HEK293 (cell line): ENCODE results near the gene DOCK9.

ENCODE experiments used
- CTCF ChIA-PET: fragments of 350-600 bp; formaldehyde crosslinking; extraction: SDS; loops from one replicate; lab custom pipeline; 2021; ENCODE audit warnings: antibody characterized with exemption; lab: Yijun Ruan, JAX
- POLR2A ChIA-PET: fragments of 300-600 bp; formaldehyde crosslinking; extraction: SDS; loops from one replicate; lab custom pipeline; 2020; ENCODE audit warnings: antibody characterized with exemption, inconsistent platforms; lab: Yijun Ruan, JAX
- H3K27ac ChIP-seq: fragments of 200-500 bp; sonication (Bioruptor generic); 2 replicates; pipeline ENCODE4 v1.5.1; 2014; ENCODE audit warnings: low read depth, low read length, control low read depth, inconsistent platforms; ENCODE audit errors: extremely low read depth
- H3K36me3 ChIP-seq, 2 experiments: fragments of 200-500 bp in 1 of 2; sonication (Bioruptor generic) in 1 of 2; 1 replicate in 1 of 2; 2 replicates in 1 of 2; pipeline ENCODE4 v1.5.1; 2014 to 2017; ENCODE audit warnings: inconsistent platforms in 2 of 2, low read length in 2 of 2; ENCODE audit not compliant: control insufficient read depth in 2 of 2, insufficient read depth in 1 of 2
- H3K4me1 ChIP-seq: fragments of 200-500 bp; sonication (Bioruptor generic); 2 replicates; pipeline ENCODE4 v1.5.1; 2014; ENCODE audit warnings: mild to moderate bottlenecking, low read length, inconsistent platforms; ENCODE audit not compliant: control insufficient read depth, insufficient read depth
- H3K4me3 ChIP-seq: 2 replicates; pipeline ENCODE4 v1.5.1; 2011; ENCODE audit warnings: low read depth, mild to moderate bottlenecking, control low read depth, low read length, moderate library complexity
- H3K9me3 ChIP-seq: fragments of 200-500 bp; sonication (Bioruptor generic); 2 replicates; pipeline ENCODE4 v1.5.1; 2014; ENCODE audit warnings: low read depth, low read length, inconsistent platforms; ENCODE audit not compliant: control insufficient read depth, insufficient read depth
- OVOL3 ChIP-seq: fragments of 450-650 bp; formaldehyde crosslinking; IDR thresholded peaks from 2 replicates; pipeline ENCODE4 v1.5.1; 2016; ENCODE audit warnings: missing biosample characterization, missing genetic modification characterization
- PRDM1 ChIP-seq: fragments of 450-650 bp; formaldehyde crosslinking; IDR thresholded peaks from 2 replicates; pipeline ENCODE4; 2016; ENCODE audit warnings: missing biosample characterization, missing genetic modification characterization
- RBAK ChIP-seq: fragments of 450-650 bp; formaldehyde crosslinking; IDR thresholded peaks from 2 replicates; pipeline ENCODE4 v1.5.1; 2016; ENCODE audit warnings: missing biosample characterization, missing genetic modification characterization
- TCF7L2 ChIP-seq: IDR thresholded peaks from 2 replicates; pipeline ENCODE4 v1.6.1; 2011; ENCODE audit warnings: low read depth, mild to moderate bottlenecking, inconsistent platforms, low read length, moderate library complexity, borderline replicate concordance
- ZFHX2 ChIP-seq: fragments of 450-650 bp; formaldehyde crosslinking; conservative IDR thresholded peaks from 2 replicates; pipeline ENCODE4 v1.5.1; 2016; ENCODE audit warnings: missing biosample characterization, missing genetic modification characterization
- ZIC2 ChIP-seq: fragments of 450-650 bp; formaldehyde crosslinking; IDR thresholded peaks from 2 replicates; pipeline ENCODE4 v1.5.1; 2016; ENCODE audit warnings: missing biosample characterization, missing genetic modification characterization
- ZNF146 ChIP-seq: fragments of 450-650 bp; formaldehyde crosslinking; IDR thresholded peaks from 2 replicates; pipeline ENCODE4 v1.5.1; 2016; ENCODE audit warnings: missing biosample characterization, missing genetic modification characterization
- ZNF221 ChIP-seq: fragments of 450-650 bp; formaldehyde crosslinking; IDR thresholded peaks from 2 replicates; pipeline ENCODE4 v1.5.1; 2017; ENCODE audit warnings: missing biosample characterization, missing genetic modification characterization, borderline replicate concordance
- ZNF350 ChIP-seq: fragments of 450-650 bp; formaldehyde crosslinking; IDR thresholded peaks from 2 replicates; pipeline ENCODE4 v1.5.0; 2017; ENCODE audit warnings: missing biosample characterization, mild to moderate bottlenecking, missing genetic modification characterization
- ZNF501 ChIP-seq: fragments of 450-650 bp; formaldehyde crosslinking; IDR thresholded peaks from 2 replicates; pipeline ENCODE4 v1.5.1; 2016; ENCODE audit warnings: missing biosample characterization, missing genetic modification characterization
- TF ChIP-seq, protein P1 (sequence below): IDR thresholded peaks from 2 replicates; pipeline ENCODE4 v1.6.1; 2011; ENCODE audit warnings: mild to moderate bottlenecking, low read depth, low read length, borderline replicate concordance
- TF ChIP-seq, protein P2 (sequence below): fragments of 450-650 bp; formaldehyde crosslinking; conservative IDR thresholded peaks from 2 replicates; pipeline ENCODE4 v1.5.1; 2016; ENCODE audit warnings: low read depth, missing biosample characterization, missing genetic modification characterization
- TF ChIP-seq, protein P3 (sequence below): fragments of 450-650 bp; formaldehyde crosslinking; IDR thresholded peaks from 2 replicates; pipeline ENCODE4 v1.5.1; 2016; ENCODE audit warnings: missing biosample characterization, missing genetic modification characterization
- TF ChIP-seq, protein P4 (sequence below): fragments of 450-650 bp; IDR thresholded peaks from 2 replicates; pipeline ENCODE4 v1.5.1; 2018; ENCODE audit warnings: missing biosample characterization, mild to moderate bottlenecking, missing genetic modification characterization
- TF ChIP-seq, protein P5 (sequence below): fragments of 450-650 bp; formaldehyde crosslinking; IDR thresholded peaks from 2 replicates; pipeline ENCODE4 v1.5.1; 2016; ENCODE audit warnings: missing biosample characterization, missing genetic modification characterization

Gene DOCK9

DNA sequence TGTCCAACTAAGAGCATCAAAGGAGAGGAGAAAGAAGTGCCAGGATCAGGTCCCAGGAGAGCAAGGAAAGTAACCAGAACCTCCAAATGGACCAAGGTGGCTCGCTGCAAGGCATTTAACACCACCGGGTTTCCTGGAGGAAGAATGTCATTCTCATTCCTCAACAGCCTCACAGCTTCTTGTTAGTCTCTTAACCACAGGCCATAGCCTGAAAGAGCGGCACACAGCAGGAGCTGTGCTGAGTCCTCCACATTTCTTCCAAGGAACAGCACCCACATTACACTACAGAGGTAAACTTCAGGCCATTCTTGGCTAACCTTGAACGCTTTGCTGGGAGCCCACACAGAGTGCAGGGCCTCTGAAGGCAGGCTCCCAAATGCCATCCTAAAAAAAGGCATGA, 23.6 kb downstream of the DOCK9 start:
- CTCF ChIA-PET = no interaction called here

DNA sequence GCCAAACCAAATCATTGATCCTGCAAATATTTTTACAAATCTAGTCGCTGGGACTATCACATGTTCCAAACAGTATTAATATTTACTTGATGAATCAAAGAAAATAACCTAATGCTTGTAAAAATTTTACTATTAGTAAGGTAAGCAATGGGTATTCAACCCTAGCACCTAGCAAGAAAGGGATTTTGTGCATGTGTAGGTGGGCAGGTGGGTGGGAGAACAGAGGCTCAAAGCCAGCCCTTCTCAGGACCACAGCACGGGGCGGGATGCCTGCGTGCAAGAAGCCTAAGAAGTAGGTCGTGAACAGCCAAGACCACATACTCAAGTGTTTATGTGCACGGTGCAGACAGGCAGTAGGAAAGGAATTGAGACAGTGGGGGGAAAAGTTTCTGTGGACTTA, 26.6 kb downstream of the DOCK9 start:
- POLR2A ChIA-PET = interaction anchor here (0.6 kb wide), 1 partner anchor 1517 kb away, joined by 5 read pairs; no protein-coding TSS in a partner anchor
- CTCF ChIA-PET = no interaction called here
- Histone ChIP-seq H3K4me3 (no peak overlapping the region), H3K27ac (no peak overlapping the region), H3K36me3 (no peaks in the 10 kb centered on the region)
- TF ChIP-seq, protein P1, sequence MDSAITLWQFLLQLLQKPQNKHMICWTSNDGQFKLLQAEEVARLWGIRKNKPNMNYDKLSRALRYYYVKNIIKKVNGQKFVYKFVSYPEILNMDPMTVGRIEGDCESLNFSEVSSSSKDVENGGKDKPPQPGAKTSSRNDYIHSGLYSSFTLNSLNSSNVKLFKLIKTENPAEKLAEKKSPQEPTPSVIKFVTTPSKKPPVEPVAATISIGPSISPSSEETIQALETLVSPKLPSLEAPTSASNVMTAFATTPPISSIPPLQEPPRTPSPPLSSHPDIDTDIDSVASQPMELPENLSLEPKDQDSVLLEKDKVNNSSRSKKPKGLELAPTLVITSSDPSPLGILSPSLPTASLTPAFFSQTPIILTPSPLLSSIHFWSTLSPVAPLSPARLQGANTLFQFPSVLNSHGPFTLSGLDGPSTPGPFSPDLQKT = no peak
- TF ChIP-seq, protein P2, sequence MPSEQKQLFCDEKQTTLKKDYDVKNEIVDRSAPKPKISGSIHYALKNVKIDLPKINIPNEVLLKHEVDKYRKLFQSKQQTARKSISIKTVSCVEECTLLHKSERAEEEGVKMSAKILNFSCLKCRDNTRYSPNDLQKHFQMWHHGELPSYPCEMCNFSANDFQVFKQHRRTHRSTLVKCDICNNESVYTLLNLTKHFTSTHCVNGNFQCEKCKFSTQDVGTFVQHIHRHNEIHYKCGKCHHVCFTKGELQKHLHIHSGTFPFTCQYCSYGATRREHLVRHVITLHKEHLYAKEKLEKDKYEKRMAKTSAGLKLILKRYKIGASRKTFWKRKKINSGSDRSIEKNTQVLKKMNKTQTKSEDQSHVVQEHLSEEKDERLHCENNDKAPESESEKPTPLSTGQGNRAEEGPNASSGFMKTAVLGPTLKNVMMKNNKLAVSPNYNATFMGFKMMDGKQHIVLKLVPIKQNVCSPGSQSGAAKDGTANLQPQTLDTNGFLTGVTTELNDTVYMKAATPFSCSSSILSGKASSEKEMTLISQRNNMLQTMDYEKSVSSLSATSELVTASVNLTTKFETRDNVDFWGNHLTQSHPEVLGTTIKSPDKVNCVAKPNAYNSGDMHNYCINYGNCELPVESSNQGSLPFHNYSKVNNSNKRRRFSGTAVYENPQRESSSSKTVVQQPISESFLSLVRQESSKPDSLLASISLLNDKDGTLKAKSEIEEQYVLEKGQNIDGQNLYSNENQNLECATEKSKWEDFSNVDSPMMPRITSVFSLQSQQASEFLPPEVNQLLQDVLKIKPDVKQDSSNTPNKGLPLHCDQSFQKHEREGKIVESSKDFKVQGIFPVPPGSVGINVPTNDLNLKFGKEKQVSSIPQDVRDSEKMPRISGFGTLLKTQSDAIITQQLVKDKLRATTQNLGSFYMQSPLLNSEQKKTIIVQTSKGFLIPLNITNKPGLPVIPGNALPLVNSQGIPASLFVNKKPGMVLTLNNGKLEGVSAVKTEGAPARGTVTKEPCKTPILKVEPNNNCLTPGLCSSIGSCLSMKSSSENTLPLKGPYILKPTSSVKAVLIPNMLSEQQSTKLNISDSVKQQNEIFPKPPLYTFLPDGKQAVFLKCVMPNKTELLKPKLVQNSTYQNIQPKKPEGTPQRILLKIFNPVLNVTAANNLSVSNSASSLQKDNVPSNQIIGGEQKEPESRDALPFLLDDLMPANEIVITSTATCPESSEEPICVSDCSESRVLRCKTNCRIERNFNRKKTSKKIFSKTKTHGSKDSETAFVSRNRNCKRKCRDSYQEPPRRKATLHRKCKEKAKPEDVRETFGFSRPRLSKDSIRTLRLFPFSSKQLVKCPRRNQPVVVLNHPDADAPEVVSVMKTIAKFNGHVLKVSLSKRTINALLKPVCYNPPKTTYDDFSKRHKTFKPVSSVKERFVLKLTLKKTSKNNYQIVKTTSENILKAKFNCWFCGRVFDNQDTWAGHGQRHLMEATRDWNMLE (tag by site-specific recombination) = no peak
- no peak for TF ChIP-seq ZNF221 (tag by site-specific recombination)
- no peak for TF ChIP-seq RBAK (tag by site-specific recombination)
- no peak for TF ChIP-seq ZNF501 (tag by site-specific recombination)
- TF ChIP-seq, protein P3, sequence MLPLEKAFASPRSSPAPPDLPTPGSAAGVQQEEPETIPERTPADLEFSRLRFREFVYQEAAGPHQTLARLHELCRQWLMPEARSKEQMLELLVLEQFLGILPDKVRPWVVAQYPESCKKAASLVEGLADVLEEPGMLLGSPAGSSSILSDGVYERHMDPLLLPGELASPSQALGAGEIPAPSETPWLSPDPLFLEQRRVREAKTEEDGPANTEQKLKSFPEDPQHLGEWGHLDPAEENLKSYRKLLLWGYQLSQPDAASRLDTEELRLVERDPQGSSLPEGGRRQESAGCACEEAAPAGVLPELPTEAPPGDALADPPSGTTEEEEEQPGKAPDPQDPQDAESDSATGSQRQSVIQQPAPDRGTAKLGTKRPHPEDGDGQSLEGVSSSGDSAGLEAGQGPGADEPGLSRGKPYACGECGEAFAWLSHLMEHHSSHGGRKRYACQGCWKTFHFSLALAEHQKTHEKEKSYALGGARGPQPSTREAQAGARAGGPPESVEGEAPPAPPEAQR (tag by site-specific recombination) = no peak
- TF ChIP-seq, protein P4, sequence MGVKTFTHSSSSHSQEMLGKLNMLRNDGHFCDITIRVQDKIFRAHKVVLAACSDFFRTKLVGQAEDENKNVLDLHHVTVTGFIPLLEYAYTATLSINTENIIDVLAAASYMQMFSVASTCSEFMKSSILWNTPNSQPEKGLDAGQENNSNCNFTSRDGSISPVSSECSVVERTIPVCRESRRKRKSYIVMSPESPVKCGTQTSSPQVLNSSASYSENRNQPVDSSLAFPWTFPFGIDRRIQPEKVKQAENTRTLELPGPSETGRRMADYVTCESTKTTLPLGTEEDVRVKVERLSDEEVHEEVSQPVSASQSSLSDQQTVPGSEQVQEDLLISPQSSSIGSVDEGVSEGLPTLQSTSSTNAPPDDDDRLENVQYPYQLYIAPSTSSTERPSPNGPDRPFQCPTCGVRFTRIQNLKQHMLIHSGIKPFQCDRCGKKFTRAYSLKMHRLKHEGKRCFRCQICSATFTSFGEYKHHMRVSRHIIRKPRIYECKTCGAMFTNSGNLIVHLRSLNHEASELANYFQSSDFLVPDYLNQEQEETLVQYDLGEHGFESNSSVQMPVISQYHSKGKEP (tag by site-specific recombination) = no peak
- no peak for TF ChIP-seq OVOL3 (tag by site-specific recombination)
- TF ChIP-seq PRDM1 (tag by site-specific recombination) = no peak
- no peak for TF ChIP-seq ZFHX2 (tag by site-specific recombination)
- TF ChIP-seq ZNF350 (tag by site-specific recombination) = no peak
- TF ChIP-seq, protein P5, sequence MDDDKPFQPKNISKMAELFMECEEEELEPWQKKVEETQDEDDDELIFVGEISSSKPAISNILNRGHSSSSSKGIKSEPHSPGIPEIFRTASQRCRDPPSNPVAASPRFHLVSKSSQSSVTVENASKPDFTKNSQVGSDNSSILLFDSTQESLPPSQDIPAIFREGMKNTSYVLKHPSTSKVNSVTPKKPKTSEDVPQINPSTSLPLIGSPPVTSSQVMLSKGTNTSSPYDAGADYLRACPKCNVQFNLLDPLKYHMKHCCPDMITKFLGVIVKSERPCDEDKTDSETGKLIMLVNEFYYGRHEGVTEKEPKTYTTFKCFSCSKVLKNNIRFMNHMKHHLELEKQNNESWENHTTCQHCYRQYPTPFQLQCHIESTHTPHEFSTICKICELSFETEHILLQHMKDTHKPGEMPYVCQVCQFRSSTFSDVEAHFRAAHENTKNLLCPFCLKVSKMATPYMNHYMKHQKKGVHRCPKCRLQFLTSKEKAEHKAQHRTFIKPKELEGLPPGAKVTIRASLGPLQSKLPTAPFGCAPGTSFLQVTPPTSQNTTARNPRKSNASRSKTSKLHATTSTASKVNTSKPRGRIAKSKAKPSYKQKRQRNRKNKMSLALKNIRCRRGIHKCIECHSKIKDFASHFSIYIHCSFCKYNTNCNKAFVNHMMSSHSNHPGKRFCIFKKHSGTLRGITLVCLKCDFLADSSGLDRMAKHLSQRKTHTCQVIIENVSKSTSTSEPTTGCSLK = no peak
- TF ChIP-seq TCF7L2 = no peak
- TF ChIP-seq, all 188 proteins: peak for 0
- H3K4me1 ChIP-seq = peaks cover 6% of the 10 kb centered on the region; the same call in 1 of the 2 replicates
- H3K9me3 ChIP-seq = no peaks in the 10 kb centered on the region

More for the DNA sequence above, 23.6 kb downstream of the DOCK9 start:
- Histone ChIP-seq H3K4me1 (no peaks in the 10 kb centered on the region; the same call in 1 of the 2 replicates), H3K27ac (no peak overlapping the region), H3K4me3 (no peak overlapping the region), H3K36me3 (no peaks in the 10 kb centered on the region), H3K9me3 (no peaks in the 10 kb centered on the region)
- TF ChIP-seq ZIC2 (tag by site-specific recombination) (peak; percentile 29; the same call in 1 of the 2 replicates), ZNF146 (tag by site-specific recombination) (no peak)
- TF ChIP-seq, all 188 proteins: peak for 1
- POLR2A ChIA-PET = no interaction called here
